ENCODE measurements around the gene SARM1. TPM values are rescaled to one million over a fixed set of nuclear protein-coding genes. Genes with fewer than 3 reads are reported as not detected.

Gene SARM1
- total and polyA plus RNA-seq, 2 of the 13 experiments (the other 11 are each of a cell fraction or from before 2014, with no cell fraction given), result 0.73 to 0.86 TPM

GRCh38 chr17:28404812-28405570 is 33.5 kb downstream of the SARM1 start (continued):
- TF ChIP-seq ZNF407 (CRISPR knock-in tag; IDR thresholded peaks at IDR 0.05; ENCODE audit: not compliant biosample characterization) (no peak), NKX3-1 (CRISPR knock-in tag; IDR thresholded peaks at IDR 0.05) (no peak), RARA (CRISPR knock-in tag; IDR thresholded peaks at IDR 0.05) (peak; percentile 83), ZNF709 (CRISPR knock-in tag; IDR thresholded peaks at IDR 0.05) (peak; percentile 55; the same call in 1 of the 2 replicates), MAFK (conservative IDR thresholded peaks at IDR 0.05 in 1 of 2, IDR thresholded peaks at IDR 0.05 in 1 of 2; ENCODE audit: low read length in 2 of 2) (no peak), THRA (CRISPR knock-in tag; IDR thresholded peaks at IDR 0.05; ENCODE audit: borderline replicate concordance) (peak; percentile 32; the same call in 1 of the 2 replicates), STAT6 (CRISPR knock-in tag; IDR thresholded peaks at IDR 0.05; ENCODE audit: borderline replicate concordance) (no peak), TRIM22 (IDR thresholded peaks at IDR 0.05) (no peak), ZNF205 (CRISPR knock-in tag; IDR thresholded peaks at IDR 0.05) (peak; percentile 84; the same call in 1 of the 2 replicates), PLRG1 (conservative IDR thresholded peaks at IDR 0.05) (no peak), PBX2 (CRISPR knock-in tag; IDR thresholded peaks at IDR 0.05) (no peak), SETDB1 (CRISPR knock-in tag; IDR thresholded peaks at IDR 0.05; ENCODE audit: borderline replicate concordance) (no peak), ZNF564 (CRISPR knock-in tag; IDR thresholded peaks at IDR 0.05) (no peak), ZNF350 (CRISPR knock-in tag; IDR thresholded peaks at IDR 0.05; ENCODE audit: borderline replicate concordance, low read depth) (peak; percentile 57; the same call in 1 of the 2 replicates)
